Measurements from ENCODE around the gene SH3BP5. TPM values are rescaled to one million over a fixed set of nuclear protein-coding genes. Genes with fewer than 3 reads are reported as not detected.

The SH3BP5 gene
- total RNA-seq, 2 experiments from 2014 or later = 39.0 to 40.9 TPM

GRCh38 chr3:15303728-15304127 lies 28.7 kb downstream of the SH3BP5 start:
- H3K4me3 Mint-ChIP-seq = peak overlapping the region; percentile 73
- CTCF ChIA-PET = interaction anchor here (0.6 to 2.9 kb wide), 4 partner anchors 14 to 58 kb away, joined by 3 to 12 read pairs (median 5); partner anchors contain the start of gene SH3BP5
- H3K27ac Mint-ChIP-seq = peak overlapping the region; percentile 89
- peaks cover 67% of the 10 kb centered on the region for H3K36me3 Mint-ChIP-seq (ENCODE audit: low read depth)
- no peaks in the 10 kb centered on the region for H3K27me3 Mint-ChIP-seq
- no peak for DNase-seq
- H3K4me1 Mint-ChIP-seq = peaks cover 74% of the 10 kb centered on the region
- peaks cover 3% of the 10 kb centered on the region for H3K9me3 Mint-ChIP-seq
- POLR2A ChIA-PET = interaction anchor here (1.6 to 5.2 kb wide), 3 partner anchors 8 to 17 kb away, joined by 5 to 38 read pairs (median 7); no protein-coding TSS in a partner anchor

GRCh38 chr3:15303216-15303615 lies 29.2 kb downstream of the SH3BP5 start:
- H3K4me1 Mint-ChIP-seq = peaks cover 74% of the 10 kb centered on the region
- ChIA-PET POLR2A (interaction anchor here (1.9 to 5.2 kb wide), 2 partner anchors 12 to 17 kb away, joined by 5 to 38 read pairs; no protein-coding TSS in a partner anchor), CTCF (interaction anchor here (1.4 to 2.9 kb wide), 2 partner anchors 35 to 58 kb away, joined by 3 to 12 read pairs; no protein-coding TSS in a partner anchor)
- no peaks in the 10 kb centered on the region for H3K27me3 Mint-ChIP-seq
- no peak for DNase-seq
- peaks cover 3% of the 10 kb centered on the region for H3K9me3 Mint-ChIP-seq
- H3K27ac Mint-ChIP-seq = peak overlapping the region; percentile 89
- peaks cover 69% of the 10 kb centered on the region for H3K36me3 Mint-ChIP-seq (ENCODE audit: low read depth)
- H3K4me3 Mint-ChIP-seq = peak overlapping the region; percentile 73

DNA sequence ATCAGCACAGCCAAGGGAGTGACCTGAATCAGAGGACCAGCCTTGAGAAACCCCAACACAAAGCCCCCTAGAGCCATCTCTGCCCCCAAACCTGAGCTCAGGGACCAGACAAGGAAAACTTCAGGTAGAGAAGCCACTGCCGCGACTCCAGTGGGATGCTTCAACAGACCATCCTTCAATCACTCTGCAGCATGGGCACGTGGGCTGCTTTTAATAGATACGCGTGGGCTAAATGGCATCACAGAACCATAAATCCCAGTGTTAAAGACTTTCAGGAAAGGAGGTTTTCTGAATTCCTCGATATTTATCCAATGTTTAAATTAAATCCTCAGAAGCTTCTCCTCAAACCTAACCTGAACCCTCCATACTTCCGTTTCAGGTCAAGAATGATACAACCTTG lies 30.6 kb downstream of the SH3BP5 start:
- Mint-ChIP-seq H3K4me3 (no peak overlapping the region), H3K9me3 (peaks cover 3% of the 10 kb centered on the region), H3K27me3 (no peaks in the 10 kb centered on the region), H3K36me3 (ENCODE audit: low read depth) (peaks cover 72% of the 10 kb centered on the region), H3K4me1 (peaks cover 83% of the 10 kb centered on the region), H3K27ac (no peak overlapping the region)
- no peak for DNase-seq
- ChIA-PET POLR2A (interaction anchor here (1.2 to 3.5 kb wide), 3 partner anchors 9 to 34 kb away, joined by 3 to 23 read pairs (median 11); no protein-coding TSS in a partner anchor), CTCF (interaction anchor here (1.0 kb wide), 1 partner anchor 9 kb away, joined by 3 read pairs; no protein-coding TSS in a partner anchor)

DNA sequence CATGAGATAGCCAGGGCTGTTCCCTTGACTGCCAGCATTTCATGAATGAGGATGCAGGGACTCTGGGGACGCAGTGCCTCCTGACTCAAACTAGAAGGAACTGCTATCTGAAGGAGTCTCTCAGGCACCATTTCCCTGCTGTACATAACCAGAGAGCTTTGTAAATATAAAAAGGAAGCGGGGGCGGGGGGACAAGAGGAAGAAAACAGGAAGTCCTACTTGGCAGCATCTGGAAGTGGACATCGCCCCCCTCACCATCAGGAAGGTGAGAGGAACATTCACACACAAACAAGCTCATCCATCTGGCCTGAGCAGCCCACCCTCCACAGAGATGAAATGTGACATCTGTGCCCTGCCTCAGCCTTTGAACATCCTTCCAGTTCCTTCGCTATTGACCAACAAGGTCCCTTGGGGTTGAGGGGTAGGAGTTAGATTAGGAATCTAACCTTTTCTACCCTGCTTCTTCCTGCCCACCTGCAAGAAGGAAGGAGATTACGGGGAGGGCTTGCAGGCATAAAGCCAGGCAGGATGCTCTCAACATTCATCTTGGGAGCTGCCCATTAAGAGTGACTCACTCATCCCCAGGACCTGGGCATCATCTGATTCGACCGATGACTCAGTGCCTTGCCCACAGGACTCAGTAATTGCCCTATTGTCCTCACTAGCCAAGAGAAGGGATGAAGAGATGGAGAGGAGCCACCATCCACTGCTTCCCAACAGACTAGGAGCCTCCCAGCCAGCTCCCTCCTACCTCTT lies 31.9 kb downstream of the SH3BP5 start:
- Mint-ChIP-seq H3K27me3 (no peaks in the 10 kb centered on the region), H3K27ac (peak overlapping the region; percentile 52), H3K4me3 (no peak overlapping the region), H3K36me3 (ENCODE audit: low read depth) (peaks cover 70% of the 10 kb centered on the region), H3K9me3 (peaks cover 1% of the 10 kb centered on the region), H3K4me1 (peaks cover 85% of the 10 kb centered on the region)
- CTCF ChIA-PET = interaction anchor here (0.6 to 1.3 kb wide), 5 partner anchors 10 to 57 kb away, joined by 3 to 4 read pairs (median 3); no protein-coding TSS in a partner anchor
- DNase-seq = no peak
- POLR2A ChIA-PET = interaction anchor here (1.2 to 3.5 kb wide), 3 partner anchors 9 to 33 kb away, joined by 3 to 23 read pairs (median 11); no protein-coding TSS in a partner anchor

GRCh38 chr3:15299036-15299435 lies 33.4 kb downstream of the SH3BP5 start:
- Mint-ChIP-seq H3K27me3 (no peaks in the 10 kb centered on the region), H3K4me3 (no peak overlapping the region), H3K9me3 (no peaks in the 10 kb centered on the region), H3K4me1 (peaks cover 85% of the 10 kb centered on the region), H3K36me3 (ENCODE audit: low read depth) (peaks cover 77% of the 10 kb centered on the region), H3K27ac (peak overlapping the region; percentile 8)
- CTCF ChIA-PET = interaction anchor here (1.0 to 1.3 kb wide), 2 partner anchors 11 to 31 kb away, joined by 3 read pairs; no protein-coding TSS in a partner anchor
- DNase-seq = no peak
- POLR2A ChIA-PET = interaction anchor here (0.7 to 3.5 kb wide), 2 partner anchors 8 to 200 kb away, joined by 3 to 23 read pairs; partner anchors contain the start of gene RBSN

DNA sequence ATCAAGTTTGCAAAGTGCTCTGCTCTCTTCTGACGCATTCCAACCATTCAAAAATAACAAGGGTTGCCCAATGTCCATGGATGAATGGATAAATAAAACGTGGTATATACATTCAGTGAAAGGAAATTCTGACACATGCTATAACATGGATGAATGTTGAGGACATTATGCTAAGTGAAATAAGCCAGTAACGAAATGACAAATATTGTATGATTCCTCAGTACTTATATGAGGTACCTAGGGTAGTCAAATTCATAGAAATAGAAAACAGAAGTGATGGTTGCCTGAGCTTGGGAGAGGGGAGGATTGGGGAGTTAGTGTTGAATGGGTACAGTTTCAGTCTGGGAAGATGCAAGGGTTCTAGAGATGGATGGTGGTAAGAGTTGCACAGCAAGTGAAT lies 33.9 kb downstream of the SH3BP5 start:
- no peaks in the 10 kb centered on the region for H3K9me3 Mint-ChIP-seq
- H3K4me3 Mint-ChIP-seq = no peak overlapping the region
- DNase-seq = no peak
- peak overlapping the region; percentile 8 for H3K27ac Mint-ChIP-seq
- ChIA-PET POLR2A (no interaction called here), CTCF (interaction anchor here (1.0 to 1.5 kb wide), 2 partner anchors 12 to 31 kb away, joined by 3 read pairs; no protein-coding TSS in a partner anchor)
- peaks cover 82% of the 10 kb centered on the region for H3K4me1 Mint-ChIP-seq
- H3K27me3 Mint-ChIP-seq = no peaks in the 10 kb centered on the region
- peaks cover 71% of the 10 kb centered on the region for H3K36me3 Mint-ChIP-seq (ENCODE audit: low read depth)

GRCh38 chr3:15297608-15298350 lies 34.6 kb downstream of the SH3BP5 start:
- DNase-seq = no peak
- ChIA-PET POLR2A (no interaction called here), CTCF (interaction anchor here (1.5 to 2.8 kb wide), 2 partner anchors 12 to 35 kb away, joined by 3 to 8 read pairs; partner anchors contain the start of gene SH3BP5)
- H3K4me3 Mint-ChIP-seq = no peak overlapping the region
- H3K36me3 Mint-ChIP-seq (ENCODE audit: low read depth) = peaks cover 67% of the 10 kb centered on the region
- H3K27me3 Mint-ChIP-seq = no peaks in the 10 kb centered on the region
- H3K9me3 Mint-ChIP-seq = no peaks in the 10 kb centered on the region
- peaks cover 82% of the 10 kb centered on the region for H3K4me1 Mint-ChIP-seq
- no peak overlapping the region for H3K27ac Mint-ChIP-seq

- peaks cover 51% of the 10 kb centered on the region for H3K36me3 Mint-ChIP-seq (ENCODE audit: low read depth)
- H3K9me3 Mint-ChIP-seq = no peaks in the 10 kb centered on the region
- no peak for DNase-seq
- ChIA-PET CTCF (interaction anchor here (1.0 to 2.8 kb wide), 4 partner anchors 12 to 37 kb away, joined by 3 to 8 read pairs (median 4); partner anchors contain the start of gene SH3BP5), POLR2A (interaction anchor here (0.9 to 1.8 kb wide), 6 partner anchors 9 to 35 kb away, joined by 3 to 7 read pairs (median 4); no protein-coding TSS in a partner anchor)
- H3K27me3 Mint-ChIP-seq = no peaks in the 10 kb centered on the region
- peaks cover 84% of the 10 kb centered on the region for H3K4me1 Mint-ChIP-seq
- H3K27ac Mint-ChIP-seq = peak overlapping the region; percentile 63
- H3K4me3 Mint-ChIP-seq = no peak overlapping the region
Observed at GRCh38 chr3:15295506-15295905, 36.9 kb downstream of the SH3BP5 start.

GRCh38 chr3:15294929-15295328 lies 37.5 kb downstream of the SH3BP5 start:
- Mint-ChIP-seq H3K27me3 (no peaks in the 10 kb centered on the region), H3K27ac (peak overlapping the region; percentile 9), H3K36me3 (ENCODE audit: low read depth) (peaks cover 48% of the 10 kb centered on the region), H3K9me3 (no peaks in the 10 kb centered on the region), H3K4me1 (peaks cover 84% of the 10 kb centered on the region), H3K4me3 (no peak overlapping the region)
- POLR2A ChIA-PET = interaction anchor here (0.9 to 1.8 kb wide), 6 partner anchors 9 to 36 kb away, joined by 3 to 7 read pairs (median 4); no protein-coding TSS in a partner anchor
- no peak for DNase-seq
- CTCF ChIA-PET = interaction anchor here (1.0 to 2.8 kb wide), 4 partner anchors 13 to 38 kb away, joined by 3 to 8 read pairs (median 4); partner anchors contain the start of gene SH3BP5

- peaks cover 59% of the 10 kb centered on the region for H3K36me3 Mint-ChIP-seq (ENCODE audit: low read depth)
- POLR2A ChIA-PET = interaction anchor here (0.8 to 5.7 kb wide), 9 partner anchors 8 to 39 kb away, joined by 3 to 44 read pairs (median 5); partner anchors contain the start of gene SH3BP5
- no peaks in the 10 kb centered on the region for H3K9me3 Mint-ChIP-seq
- no peaks in the 10 kb centered on the region for H3K27me3 Mint-ChIP-seq
- H3K4me3 Mint-ChIP-seq = no peak overlapping the region
- peak overlapping the region; percentile 96 for H3K27ac Mint-ChIP-seq
- no peak for DNase-seq
- CTCF ChIA-PET = interaction anchor here (0.9 to 4.1 kb wide), 6 partner anchors 9 to 39 kb away, joined by 3 to 24 read pairs (median 10); partner anchors contain the start of gene SH3BP5
- H3K4me1 Mint-ChIP-seq = peaks cover 85% of the 10 kb centered on the region
Observed at GRCh38 chr3:15292765-15293522, 39.4 kb downstream of the SH3BP5 start.

- CTCF ChIA-PET = interaction anchor here (0.8 to 4.1 kb wide), 10 partner anchors 10 to 88 kb away, joined by 3 to 24 read pairs (median 4); partner anchors contain the start of gene SH3BP5
- H3K4me3 Mint-ChIP-seq = peak overlapping the region; percentile 58
- H3K36me3 Mint-ChIP-seq (ENCODE audit: low read depth) = peaks cover 52% of the 10 kb centered on the region
- H3K4me1 Mint-ChIP-seq = peaks cover 80% of the 10 kb centered on the region
- no peaks in the 10 kb centered on the region for H3K9me3 Mint-ChIP-seq
- H3K27me3 Mint-ChIP-seq = no peaks in the 10 kb centered on the region
- H3K27ac Mint-ChIP-seq = peak overlapping the region; percentile 96
- peak; percentile 80 for DNase-seq
- POLR2A ChIA-PET = interaction anchor here (0.8 to 5.7 kb wide), 13 partner anchors 9 to 244 kb away, joined by 3 to 44 read pairs (median 5); partner anchors contain the start of gene SH3BP5
Observed at GRCh38 chr3:15291589-15292541, 40.5 kb downstream of the SH3BP5 start.

Measured in activated CD4-positive, alpha-beta memory T cell treated with anti-CD3 and anti-CD28 coated beads, Interleukin-2, amount 10 ng/mL, durations not matched to agents 7 days and 5 days (primary cell).